Hepatocyte (in vitro differentiated cells): ENCODE data around the gene POFUT1.

Experiments
- CTCF ChIP-seq: fragments of 200-600 bp; sonication (generic); IDR thresholded peaks from 2 replicates; pipeline ENCODE4 v1.5.1; 2016; ENCODE audit warnings: antibody characterized with exemption, mild to moderate bottlenecking; ENCODE audit not compliant: poor library complexity
- EZH2 ChIP-seq: fragments of 200-600 bp; sonication (generic); IDR thresholded peaks from 2 replicates; pipeline ENCODE4 v1.6.1; 2016; ENCODE audit warnings: antibody characterized with exemption, mild to moderate bottlenecking, borderline replicate concordance
- EZH2phosphoT487 ChIP-seq: fragments of 200-600 bp; sonication (generic); IDR thresholded peaks from one replicate; pipeline ENCODE4 v1.6.1; 2018; ENCODE audit warnings: antibody characterized with exemption, mild to moderate bottlenecking, low read depth, moderate library complexity; ENCODE audit not compliant: unreplicated experiment, severe bottlenecking

DNA sequence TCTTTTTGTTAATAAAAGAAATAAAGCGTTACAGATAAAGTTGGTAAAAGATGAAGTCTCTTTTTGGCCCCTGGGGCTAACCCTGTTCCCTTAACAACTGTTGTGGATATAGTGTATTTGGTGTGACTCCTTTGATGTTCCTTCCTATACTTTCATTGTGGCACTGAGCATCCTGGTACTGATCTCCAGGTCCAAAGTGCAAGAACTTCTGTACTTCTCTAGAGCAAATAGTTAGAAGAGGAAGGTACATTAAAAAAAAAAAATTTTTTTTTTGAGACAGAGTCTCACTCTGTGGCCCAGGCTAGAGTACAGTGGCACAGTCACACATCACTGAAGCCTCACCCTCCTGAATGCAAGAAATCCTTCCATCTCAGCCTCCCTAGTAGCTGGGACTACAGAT, 6.2 kb downstream of the POFUT1 start:
- no peak for TF ChIP-seq CTCF
- no peak for TF ChIP-seq EZH2phosphoT487
- TF ChIP-seq EZH2, result no peak
